ENCODE results near the gene ADGRB3. TPM values are rescaled to one million over a fixed set of nuclear protein-coding genes. Genes with fewer than 3 reads are reported as not detected.

The ADGRB3 gene
- total and polyA plus RNA-seq, 10 of the 15 experiments (the other 5 are each of a cell fraction or from before 2014, with no cell fraction given): 0.03 to 0.06 TPM; not detected in 8

- no peak for ATAC-seq
- CTCF ChIA-PET: interaction anchor here (0.9 to 1.2 kb wide), 2 partner anchors 13 to 15 kb away, joined by 3 read pairs; no protein-coding TSS in a partner anchor
- POLR2A ChIA-PET: no interaction called here
- no peaks in the 10 kb centered on the region for H3K27me3 ChIP-seq (replicated peaks in 1 of 2; ENCODE audit: control insufficient read depth in 2 of 2, insufficient read depth in 2 of 2, low read length in 1 of 2)
- SMC1A ChIA-PET (ENCODE audit: uncharacterized antibody, unreplicated experiment): interaction anchor here (1.2 kb wide), 1 partner anchor 41 kb away, joined by 3 read pairs; no protein-coding TSS in a partner anchor
- RAD21 ChIA-PET (ENCODE audit: unreplicated experiment): no interaction called here
- no peaks in the 10 kb centered on the region for H3K9me3 ChIP-seq (replicated peaks; ENCODE audit: control insufficient read depth, insufficient read depth, low read length)
- BruUV-seq (replicated peaks): no TSS peak
- H3K79me2 ChIP-seq (ENCODE audit: control insufficient read depth, insufficient read depth, low read length): no peaks in the 10 kb centered on the region
- DNase-seq (ENCODE audit: low read depth, low spot score): no peak
- in situ Hi-C loops (cut with MboI) (no loop called here), intact Hi-C loops (cut with micrococcal nuclease; ENCODE audit: unreplicated experiment) (no loop called here)
- H3K4me1 ChIP-seq (ENCODE audit: control insufficient read depth, insufficient read depth, low read length): no peaks in the 10 kb centered on the region
- H3K9ac ChIP-seq (ENCODE audit: control insufficient read depth, insufficient read depth, low read length): no peak overlapping the region
- no peak for FAIRE-seq
- H4K20me1 ChIP-seq (ENCODE audit: control insufficient read depth, insufficient read depth): no peaks in the 10 kb centered on the region
- H3K4me2 ChIP-seq (ENCODE audit: control insufficient read depth, insufficient read depth): no peak overlapping the region
- H3K4me3 ChIP-seq: no peak overlapping the region
- H2AFZ ChIP-seq (ENCODE audit: control insufficient read depth, low read depth, low read length): no peak overlapping the region
- no peak overlapping the region for H3K27ac ChIP-seq (ENCODE audit: control insufficient read depth, insufficient read depth)
- H3K36me3 ChIP-seq (ENCODE audit: control insufficient read depth in 2 of 2, insufficient read depth in 2 of 2, low read length in 1 of 2): no peaks in the 10 kb centered on the region
- 21% methylated on average over 5 of the region's 5 CpGs for WGBS (ENCODE audit: insufficient coverage, insufficient replicate concordance, low lambda C conversion rate, missing lambda C conversion rate)
- TF ChIP-seq RCOR1 (conservative IDR thresholded peaks at IDR 0.05; ENCODE audit: low read depth, low read length) (no peak), SRF (IDR thresholded peaks at IDR 0.05; ENCODE audit: low read depth in 2 of 2, low read length in 2 of 2) (no peak), CHD2 (IDR thresholded peaks at IDR 0.05; ENCODE audit: borderline replicate concordance, low read depth, low read length) (no peak), POLR2A (IDR thresholded peaks at IDR 0.05; ENCODE audit: low read depth, low read length) (no peak), FOXM1 (IDR thresholded peaks at IDR 0.05; ENCODE audit: low read depth, low read length) (no peak), CEBPB (IDR thresholded peaks at IDR 0.05; ENCODE audit: borderline replicate concordance in 1 of 2, low read depth in 2 of 2, low read length in 2 of 2) (no peak), NR2F1 (conservative IDR thresholded peaks at IDR 0.05) (no peak), MTA3 (IDR thresholded peaks at IDR 0.05; ENCODE audit: borderline replicate concordance, low read length) (no peak), MEF2A (IDR thresholded peaks at IDR 0.05; ENCODE audit: insufficient read depth, low read depth, low read length) (no peak), ZNF274 (IDR thresholded peaks at IDR 0.05; ENCODE audit: insufficient read depth, insufficient read length) (no peak), ATF7 (IDR thresholded peaks at IDR 0.05; ENCODE audit: low read depth) (no peak), ATF3 (IDR thresholded peaks at IDR 0.05; ENCODE audit: borderline replicate concordance, extremely low read depth, low read depth, low read length) (no peak), POU2F2 (IDR thresholded peaks at IDR 0.05; ENCODE audit: borderline replicate concordance, low read depth, low read length) (no peak), SUZ12 (IDR thresholded peaks at IDR 0.05; ENCODE audit: unreplicated experiment) (no peak)
- TF ChIP-seq, protein P1, sequence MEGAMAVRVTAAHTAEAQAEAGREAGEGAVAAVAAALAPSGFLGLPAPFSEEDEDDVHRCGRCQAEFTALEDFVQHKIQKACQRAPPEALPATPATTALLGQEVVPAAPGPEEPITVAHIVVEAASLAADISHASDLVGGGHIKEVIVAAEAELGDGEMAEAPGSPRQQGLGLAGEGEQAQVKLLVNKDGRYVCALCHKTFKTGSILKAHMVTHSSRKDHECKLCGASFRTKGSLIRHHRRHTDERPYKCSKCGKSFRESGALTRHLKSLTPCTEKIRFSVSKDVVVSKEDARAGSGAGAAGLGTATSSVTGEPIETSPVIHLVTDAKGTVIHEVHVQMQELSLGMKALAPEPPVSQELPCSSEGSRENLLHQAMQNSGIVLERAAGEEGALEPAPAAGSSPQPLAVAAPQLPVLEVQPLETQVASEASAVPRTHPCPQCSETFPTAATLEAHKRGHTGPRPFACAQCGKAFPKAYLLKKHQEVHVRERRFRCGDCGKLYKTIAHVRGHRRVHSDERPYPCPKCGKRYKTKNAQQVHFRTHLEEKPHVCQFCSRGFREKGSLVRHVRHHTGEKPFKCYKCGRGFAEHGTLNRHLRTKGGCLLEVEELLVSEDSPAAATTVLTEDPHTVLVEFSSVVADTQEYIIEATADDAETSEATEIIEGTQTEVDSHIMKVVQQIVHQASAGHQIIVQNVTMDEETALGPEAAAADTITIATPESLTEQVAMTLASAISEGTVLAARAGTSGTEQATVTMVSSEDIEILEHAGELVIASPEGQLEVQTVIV (IDR thresholded peaks at IDR 0.05; ENCODE audit: borderline replicate concordance, partially characterized antibody): no peak
- TF ChIP-seq, protein P2, sequence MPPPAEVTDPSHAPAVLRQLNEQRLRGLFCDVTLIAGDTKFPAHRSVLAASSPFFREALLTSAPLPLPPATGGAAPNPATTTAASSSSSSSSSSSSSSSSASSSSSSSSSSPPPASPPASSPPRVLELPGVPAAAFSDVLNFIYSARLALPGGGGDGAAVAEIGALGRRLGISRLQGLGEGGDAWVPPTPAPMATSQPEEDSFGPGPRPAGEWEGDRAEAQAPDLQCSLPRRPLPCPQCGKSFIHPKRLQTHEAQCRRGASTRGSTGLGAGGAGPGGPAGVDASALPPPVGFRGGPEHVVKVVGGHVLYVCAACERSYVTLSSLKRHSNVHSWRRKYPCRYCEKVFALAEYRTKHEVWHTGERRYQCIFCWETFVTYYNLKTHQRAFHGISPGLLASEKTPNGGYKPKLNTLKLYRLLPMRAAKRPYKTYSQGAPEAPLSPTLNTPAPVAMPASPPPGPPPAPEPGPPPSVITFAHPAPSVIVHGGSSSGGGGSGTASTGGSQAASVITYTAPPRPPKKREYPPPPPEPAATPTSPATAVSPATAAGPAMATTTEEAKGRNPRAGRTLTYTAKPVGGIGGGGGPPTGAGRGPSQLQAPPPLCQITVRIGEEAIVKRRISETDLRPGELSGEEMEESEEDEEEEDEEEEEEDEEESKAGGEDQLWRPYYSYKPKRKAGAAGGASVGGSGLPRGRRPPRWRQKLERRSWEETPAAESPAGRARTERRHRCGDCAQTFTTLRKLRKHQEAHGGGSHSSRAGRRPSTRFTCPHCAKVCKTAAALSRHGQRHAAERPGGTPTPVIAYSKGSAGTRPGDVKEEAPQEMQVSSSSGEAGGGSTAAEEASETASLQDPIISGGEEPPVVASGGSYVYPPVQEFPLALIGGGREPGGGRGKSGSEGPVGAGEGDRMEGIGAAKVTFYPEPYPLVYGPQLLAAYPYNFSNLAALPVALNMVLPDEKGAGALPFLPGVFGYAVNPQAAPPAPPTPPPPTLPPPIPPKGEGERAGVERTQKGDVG (CRISPR knock-in tag; IDR thresholded peaks at IDR 0.05): no peak
- TF ChIP-seq, protein P3, sequence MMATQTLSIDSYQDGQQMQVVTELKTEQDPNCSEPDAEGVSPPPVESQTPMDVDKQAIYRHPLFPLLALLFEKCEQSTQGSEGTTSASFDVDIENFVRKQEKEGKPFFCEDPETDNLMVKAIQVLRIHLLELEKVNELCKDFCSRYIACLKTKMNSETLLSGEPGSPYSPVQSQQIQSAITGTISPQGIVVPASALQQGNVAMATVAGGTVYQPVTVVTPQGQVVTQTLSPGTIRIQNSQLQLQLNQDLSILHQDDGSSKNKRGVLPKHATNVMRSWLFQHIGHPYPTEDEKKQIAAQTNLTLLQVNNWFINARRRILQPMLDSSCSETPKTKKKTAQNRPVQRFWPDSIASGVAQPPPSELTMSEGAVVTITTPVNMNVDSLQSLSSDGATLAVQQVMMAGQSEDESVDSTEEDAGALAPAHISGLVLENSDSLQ (IDR thresholded peaks at IDR 0.05): no peak
These were observed 659.3 kb downstream of the ADGRB3 start for GRCh38 chr6:69294407-69294806.
